HPDE6-E6E7 (cell line): ENCODE results near the gene WWOX.

Source experiments
- DNase-seq: peaks from one replicate; pipeline ENCODE4 v3.0.0; 2011; ENCODE audit warnings: missing footprints; ENCODE audit errors: extremely low spot score

WWOX gene

DNA sequence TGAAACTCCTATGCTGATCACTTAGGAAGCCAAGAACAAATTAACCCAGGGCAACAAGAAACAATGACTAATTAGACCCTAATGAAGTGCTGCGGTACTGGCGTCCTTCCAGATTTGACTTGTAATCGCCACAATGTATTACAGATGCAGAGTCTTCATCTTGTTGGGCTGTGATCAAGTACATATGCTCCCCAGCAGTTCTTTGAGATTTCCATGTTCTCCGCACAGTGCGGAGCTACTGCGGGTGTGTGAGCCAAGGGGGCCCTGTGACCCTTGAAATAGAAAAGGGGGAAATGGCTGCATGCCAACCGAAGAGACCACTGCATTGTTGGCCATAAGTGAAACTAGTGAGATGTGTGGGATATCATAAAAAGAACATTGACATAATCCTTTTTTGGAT, 1031.2 kb downstream of the WWOX start:
- DNase-seq: no peak

DNA sequence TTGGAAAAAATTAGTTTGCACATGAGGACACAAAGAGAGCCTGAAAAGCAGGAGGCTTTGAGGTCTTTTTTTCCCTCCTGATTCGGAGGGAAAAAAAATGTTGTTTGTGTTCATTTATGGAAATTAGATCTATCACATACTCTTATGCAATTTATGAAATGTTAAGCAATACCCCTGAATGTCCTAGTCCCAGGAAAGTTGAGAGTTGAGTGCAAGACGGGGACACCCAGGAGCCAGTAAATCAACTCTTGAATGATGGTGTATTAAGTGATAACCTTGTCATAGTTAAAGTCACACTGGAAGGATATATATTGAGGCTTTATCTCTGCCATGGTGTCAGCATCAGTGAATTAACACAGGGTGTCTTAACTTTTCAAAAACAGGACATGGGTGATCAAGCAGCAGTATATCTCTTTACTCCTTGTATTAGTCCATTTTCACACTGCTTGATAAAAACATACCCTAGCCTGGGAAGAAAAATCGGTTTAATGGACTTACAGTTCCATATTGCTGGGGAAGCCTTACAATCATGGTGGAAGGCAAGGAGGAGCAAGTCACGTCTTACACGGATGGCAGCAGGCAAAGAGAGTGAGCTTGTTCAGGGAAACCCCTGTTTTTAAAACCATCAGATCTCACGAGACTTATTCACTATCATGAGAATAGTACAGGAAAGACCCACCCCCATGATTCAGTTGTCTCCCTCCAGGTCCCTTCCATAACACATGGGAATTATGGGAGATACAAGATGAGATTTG, 1032.0 kb downstream of the WWOX start:
- DNase-seq: no peak

DNA sequence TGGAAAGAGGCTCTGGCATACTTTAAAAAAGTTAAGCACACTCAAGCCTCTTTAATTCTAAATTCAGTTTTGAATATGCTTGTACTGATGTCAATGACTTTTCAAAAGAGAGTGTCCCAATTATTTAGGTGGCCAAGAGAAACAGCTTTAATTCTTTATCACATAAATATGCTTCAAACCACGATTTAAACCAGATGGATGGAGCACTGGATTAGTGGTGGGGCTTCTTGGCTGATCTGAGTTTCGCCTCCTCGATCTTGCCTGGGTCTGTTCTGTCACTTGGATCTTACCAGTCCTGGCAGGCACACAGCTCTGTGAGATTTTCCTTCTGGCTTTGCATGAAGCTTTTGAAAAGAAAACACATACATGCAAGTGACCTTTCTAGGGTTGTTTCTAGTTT, 1033.2 kb downstream of the WWOX start:
- no peak for DNase-seq

DNA sequence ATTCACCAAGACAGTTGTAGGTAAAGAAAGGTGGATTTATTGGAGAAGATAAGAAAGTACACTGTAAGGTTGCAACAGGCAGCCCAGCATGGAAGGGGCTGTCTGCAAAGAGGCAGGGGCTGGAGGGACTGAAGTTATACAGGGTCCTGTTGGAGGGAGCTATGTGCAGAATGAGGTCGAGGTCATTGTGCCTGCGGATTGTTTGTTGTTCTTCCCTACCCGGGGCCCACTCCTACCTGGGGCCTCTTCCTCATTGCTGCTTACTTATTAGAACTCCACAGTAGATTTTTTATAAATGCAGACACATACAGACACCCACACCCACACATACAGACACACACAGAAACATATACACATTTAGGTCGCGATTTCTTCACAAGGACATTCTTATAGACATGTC, 1034.8 kb downstream of the WWOX start:
- no peak for DNase-seq

DNA sequence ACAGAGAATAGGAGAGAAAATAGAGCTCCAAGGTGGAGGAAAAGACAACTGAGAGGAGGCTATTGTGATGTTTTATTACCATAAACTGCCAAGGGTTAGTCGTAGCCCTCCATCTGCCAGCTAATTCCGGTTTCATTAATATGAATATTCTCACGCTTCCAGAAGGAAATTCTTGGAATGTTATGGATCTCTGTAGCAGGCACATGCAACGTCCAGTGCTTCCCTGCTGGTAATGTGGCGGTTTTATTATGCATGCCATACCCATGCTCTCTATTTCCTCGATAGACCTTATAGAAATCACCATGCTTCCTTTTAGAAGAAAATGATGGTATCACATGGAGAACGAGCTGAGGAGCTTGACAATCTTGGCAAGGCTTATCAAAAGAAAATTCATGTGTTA, 1037.5 kb downstream of the WWOX start:
- no peak for DNase-seq

DNA sequence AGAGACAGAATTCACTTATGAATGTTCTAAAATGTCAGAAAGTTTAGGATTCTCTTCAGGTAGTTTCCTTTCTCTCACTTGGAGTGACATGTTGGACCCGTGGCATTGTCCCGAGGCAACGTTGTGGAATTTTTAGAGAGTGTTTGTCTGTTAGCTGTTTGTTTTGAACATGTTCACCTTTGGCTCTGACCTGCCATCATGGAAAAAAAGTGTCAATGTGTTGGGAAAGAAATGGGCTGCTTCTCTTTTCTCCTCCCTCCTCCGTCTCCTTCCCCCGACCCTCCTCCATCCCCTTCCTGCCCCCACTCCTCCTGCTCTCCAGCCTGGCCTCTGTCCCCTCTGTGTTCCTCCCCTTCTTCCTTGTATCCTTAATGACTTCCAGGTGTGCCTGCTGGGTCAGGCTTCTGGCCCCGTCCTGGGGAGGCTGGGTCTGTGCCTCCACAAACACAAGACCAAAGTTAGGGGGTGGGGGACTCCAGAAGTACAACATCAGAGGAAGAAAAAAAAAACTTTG, 1038.0 kb downstream of the WWOX start:
- no peak for DNase-seq

DNA sequence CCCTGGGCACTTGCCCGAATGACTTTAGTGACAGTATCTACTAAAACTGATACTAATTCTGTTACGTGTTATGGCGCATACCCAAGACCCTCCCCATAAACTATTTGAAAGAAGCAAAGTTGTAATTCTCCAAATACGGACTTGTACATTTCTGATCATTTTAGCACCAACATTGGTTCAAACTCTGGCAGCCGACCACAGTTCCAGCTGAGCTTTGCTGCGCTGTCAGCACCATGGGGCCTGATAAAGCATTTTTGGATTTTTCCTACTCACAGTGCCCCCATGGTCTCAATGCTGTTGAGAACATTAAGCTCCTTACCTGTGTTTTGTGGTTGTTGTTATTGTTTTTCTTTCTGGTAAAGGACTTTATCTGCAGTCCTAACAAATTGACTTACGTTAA, 1040.3 kb downstream of the WWOX start:
- no peak for DNase-seq

DNA sequence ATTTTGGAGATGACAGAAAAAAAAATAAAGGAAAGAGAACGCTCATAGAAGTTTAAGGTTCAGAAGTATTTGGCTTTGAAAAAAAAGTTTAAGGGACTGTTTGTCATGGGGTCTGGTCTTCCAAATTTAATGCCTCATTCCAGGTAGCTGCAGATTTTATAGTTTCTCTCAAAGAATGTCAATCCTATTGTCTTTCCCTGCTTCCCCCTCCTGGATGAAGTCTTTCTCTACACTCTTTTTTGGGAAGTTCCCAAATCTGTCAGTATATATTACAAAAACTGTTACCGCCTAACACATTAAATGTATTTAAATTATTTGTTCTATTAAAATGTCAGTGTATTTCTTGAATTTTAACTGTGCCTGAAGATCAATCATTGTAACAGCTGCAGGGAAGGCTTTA, 1043.6 kb downstream of the WWOX start:
- no peak for DNase-seq

DNA sequence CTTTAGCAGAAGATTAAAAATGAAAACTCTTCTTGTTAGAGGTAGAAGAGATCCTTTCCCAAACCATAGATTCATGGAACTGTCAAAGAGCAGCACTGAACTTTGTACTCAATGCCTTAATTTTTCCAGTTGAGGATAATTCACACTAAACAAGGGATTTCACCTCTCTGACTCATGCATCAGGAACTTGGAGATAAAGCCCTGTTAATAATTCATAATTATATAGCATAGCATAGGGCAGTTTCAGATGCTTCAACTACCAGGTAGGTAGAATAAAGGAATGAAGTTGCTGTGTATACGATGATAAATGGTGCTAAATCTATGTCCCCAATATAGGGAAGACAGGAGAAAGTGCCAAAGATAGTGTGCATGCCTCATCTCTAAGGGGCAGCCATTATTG, 1050.7 kb downstream of the WWOX start:
- no peak for DNase-seq

DNA sequence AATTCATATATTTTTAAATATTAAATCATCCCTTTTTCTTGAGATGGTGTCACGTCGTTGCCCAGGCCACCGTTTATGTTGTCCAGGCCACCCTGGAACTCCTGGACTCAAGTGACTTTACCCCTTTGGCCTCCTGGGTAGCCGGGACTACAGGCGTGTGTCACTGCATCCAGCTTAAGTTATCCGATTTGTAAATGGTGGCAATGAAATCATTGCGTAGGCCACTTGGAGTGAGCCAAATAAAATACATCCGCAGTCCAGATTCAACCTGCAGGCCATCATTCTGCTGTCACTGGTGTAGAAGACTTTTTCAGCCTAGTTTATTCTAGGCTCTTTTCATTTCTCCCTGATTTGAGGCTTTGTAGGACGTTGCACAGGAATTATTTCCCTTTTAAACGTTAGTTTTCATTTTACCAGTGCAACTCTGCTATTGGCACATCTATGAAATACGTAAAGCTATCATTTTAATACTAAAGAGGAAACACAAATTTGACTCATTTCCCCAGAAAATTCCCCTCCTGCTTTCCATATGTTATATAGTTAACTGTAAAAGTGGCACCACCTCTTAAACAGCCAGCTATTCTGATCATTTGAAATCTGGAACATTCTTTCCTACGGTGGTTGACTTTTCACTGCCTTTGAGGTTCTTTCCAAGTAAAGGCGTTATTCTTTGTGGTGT, 1051.3 kb downstream of the WWOX start:
- no peak for DNase-seq

DNA sequence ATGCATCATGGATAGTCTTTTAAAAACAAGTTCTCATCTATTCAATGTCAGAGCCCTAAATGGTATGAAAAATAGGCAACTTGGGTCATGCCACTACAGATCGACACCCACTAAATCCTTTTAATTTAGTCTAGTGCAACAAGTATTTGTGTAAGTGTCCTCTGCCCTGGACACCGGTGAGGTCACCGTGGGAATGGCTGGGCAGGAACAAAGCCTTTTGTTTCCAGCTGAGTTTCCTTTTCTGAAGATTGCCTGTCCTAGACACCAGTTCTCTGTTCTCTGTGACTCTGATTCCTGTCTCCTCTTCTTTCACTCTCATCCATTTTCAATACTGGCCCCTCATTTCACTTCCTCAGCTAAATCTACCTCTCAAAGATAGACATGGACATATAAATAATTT, 1054.6 kb downstream of the WWOX start:
- DNase-seq: no peak

DNA sequence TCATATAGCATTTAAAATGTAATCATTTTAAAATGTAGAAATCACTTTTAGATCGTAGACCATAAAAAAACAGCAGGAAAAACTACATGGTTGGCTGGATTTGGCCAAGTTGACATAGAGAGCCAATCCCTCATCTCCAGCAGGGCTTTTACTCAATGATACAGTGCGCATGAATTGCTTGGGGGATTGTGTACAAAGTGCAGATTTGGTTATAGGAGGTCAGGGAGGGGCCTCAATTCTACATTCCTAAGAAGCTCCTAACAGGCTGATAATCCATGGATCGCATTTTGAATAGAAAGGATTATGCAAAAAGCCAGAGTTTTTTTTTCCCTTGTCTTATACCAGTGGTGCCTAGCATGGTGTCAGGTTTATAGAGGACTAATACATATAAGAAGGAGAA, 1056.0 kb downstream of the WWOX start:
- DNase-seq: no peak

DNA sequence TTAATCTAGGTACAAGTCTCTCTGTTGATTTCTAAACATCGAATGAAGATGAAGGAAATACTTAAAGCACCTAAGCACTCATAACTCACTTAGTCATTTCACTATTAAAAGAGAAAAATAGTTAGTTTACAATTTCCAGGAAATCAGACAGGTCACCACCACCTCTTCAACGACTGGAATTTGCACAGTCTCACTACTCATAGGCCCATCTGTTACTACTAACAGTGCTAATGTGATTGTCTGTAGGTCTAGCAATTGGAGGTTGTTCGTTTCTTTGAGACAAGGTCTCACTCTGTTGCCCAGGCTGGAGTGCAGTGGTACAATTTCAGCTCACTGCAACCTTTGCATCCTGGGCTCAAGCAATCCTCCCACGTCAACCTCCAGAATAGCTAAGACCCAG, 1056.5 kb downstream of the WWOX start:
- no peak for DNase-seq

DNA sequence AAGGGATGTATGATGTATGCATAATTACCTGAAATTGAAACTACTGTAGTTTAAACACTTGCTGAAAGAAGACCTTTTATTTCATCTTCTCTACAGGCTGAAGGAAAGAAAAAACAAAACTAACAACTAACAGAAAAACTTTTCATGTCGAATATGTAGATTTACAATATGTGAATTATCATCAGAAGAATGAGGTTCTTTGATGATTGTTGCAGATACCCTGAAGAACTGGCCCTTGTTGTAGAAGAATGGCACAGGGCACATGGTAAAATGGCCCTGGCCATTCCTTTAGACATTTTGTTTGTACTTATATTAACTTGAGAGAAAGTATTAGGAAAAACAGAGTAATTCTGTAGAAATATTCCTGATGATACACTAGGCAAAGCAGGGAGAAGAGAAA, 1057.3 kb downstream of the WWOX start:
- DNase-seq: no peak

DNA sequence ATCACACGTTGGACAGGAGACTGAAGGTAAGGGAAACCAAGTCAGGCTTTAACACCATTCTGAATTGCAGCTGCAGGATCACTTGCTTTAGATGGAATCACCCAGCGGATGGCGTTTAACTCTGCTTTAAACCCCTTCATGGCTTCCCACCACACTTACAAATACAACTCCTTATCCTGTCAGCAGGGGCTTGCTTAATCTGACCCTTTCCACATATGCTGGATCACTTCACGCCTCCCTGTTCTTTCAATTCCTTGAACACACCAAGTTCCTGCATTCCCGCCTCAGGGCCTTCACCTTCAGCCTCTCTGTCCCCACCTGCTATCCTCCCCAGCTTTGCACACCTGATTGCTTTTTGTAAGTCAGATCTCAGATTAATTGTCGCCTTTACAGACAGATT, 1058.9 kb downstream of the WWOX start:
- DNase-seq: no peak

DNA sequence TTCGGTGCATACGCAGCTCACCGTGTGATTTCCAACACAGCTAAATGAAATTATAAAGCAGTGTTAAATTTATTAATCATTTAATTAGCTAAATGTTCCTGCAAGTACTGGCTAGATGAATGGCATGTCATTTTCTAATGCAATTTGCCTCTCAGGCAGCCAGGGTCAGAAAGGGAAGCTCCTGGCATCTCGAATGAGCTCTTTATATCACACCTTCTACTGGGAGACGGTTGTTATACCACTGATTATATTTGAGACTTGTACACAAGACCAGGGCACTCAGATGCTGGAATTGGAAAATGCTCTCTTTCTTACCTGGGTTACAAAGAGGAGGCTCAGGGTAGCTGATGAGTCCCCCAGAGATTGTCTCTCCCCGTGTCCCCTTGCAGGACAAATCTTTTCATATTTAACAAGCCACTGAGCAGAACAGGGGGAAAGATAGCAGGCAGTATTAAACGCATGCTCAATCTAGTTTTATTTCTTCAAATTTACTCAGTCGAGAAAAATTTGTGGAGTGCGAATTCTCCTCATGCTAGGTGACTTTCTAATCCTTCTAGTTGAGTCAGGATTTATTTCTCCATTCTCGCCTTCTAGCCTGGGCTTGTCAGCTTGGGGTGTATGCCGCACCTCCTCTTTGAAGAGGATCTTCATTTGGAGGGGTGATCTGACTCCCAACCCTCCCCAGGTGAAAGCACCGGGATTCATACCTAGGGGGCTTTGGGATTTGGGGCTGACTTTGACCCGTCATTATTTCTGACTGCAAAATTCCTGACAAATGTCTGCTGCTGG, 1060.0 kb downstream of the WWOX start:
- DNase-seq: no peak

DNA sequence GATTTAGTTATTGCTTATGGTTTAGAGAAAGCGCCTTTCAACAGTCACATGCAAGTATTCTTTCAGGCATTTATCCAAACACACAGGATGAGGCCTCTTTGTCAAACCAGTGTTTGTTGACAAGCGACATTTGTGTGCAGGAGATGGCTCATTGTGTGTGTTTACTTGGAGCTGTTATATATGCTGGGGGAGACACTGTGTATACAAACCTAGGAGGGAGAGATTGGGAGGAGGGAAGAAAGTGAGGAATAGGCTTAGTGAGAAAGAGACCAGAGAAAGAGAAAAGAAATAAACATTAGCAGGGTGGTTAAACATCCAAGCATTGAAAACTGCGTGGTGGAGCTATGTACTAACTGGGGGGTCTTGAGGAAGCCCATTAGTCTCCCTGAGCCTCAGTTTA, 1063.5 kb downstream of the WWOX start:
- no peak for DNase-seq

DNA sequence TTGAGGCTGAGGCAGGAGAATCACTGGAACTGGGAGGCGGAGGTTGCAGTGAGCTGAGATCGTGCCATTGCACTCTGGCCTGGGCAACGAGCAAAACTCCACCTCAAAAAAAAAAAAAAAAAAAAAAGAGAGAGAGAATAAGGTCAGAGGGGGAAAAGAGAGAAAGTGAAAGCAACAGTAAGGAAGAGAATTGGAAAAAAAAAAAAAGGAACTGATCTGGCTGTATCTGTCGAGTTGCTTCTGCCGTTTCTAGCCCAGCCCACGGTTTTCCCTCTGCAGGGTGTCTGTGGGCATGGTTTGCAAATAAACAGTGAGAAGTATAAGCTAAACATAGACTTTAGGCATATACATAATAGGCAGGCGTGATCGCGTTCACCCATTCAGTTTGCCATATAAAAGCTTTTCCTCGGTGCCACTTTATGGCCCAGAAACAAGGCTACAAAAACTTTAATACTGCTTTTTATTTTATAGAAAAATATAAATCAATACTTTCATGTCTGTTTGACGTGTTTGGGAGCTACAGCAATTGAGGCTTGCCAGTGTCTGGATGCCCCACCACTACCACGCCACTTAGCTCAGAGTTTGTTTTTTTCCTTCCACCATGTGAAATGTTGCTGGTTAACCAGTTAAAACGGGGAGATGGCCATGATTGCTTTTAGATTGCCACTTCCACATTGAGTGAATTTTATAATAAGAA, 1064.4 kb downstream of the WWOX start:
- no peak for DNase-seq

DNA sequence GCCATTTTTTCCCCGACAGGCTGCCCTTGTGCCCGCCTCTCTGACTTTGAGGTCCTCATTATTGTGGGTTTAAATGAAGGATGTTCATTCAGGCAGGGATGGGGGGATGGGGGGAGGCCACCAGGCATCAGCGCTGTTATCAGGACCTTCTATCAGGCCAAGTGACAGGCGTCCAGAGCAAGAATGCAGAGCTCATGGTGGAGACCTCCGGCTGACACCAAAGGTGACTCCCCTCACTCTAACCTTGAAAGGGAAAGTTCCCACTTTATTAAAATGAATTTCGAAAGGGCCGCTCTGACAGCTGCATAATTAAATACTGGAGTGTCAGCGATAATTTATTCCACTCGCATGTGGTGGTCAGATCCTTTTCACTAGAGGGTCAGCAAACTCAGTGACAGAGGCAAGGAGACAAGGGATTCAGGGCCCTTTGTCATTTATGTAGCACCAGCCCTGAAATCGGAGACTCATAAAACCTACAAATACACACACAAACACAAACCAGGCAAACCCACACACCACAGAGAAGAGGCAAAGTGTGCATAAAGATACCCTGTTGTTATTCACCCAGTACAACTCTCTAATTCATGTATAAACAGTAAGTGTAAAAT, 1065.0 kb downstream of the WWOX start:
- no peak for DNase-seq

DNA sequence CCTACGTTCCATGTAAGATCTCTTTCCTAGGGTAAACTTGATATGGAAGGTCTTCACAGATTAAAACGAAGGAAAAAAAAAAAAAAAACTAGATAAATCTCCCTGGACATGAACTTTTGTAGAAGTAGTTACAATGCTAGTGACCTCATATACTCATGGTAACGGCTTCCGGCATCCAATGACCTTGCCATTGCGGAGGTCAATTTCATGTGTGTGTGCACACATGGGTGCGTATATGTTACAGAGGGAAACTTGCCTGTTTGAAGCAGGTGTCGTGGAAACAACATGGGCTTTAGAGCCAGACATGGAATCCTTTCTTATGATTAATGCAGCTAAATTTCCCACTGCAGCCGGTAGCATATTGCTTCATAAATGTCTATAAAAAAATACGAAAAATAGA, 1065.6 kb downstream of the WWOX start:
- DNase-seq: no peak

DNA sequence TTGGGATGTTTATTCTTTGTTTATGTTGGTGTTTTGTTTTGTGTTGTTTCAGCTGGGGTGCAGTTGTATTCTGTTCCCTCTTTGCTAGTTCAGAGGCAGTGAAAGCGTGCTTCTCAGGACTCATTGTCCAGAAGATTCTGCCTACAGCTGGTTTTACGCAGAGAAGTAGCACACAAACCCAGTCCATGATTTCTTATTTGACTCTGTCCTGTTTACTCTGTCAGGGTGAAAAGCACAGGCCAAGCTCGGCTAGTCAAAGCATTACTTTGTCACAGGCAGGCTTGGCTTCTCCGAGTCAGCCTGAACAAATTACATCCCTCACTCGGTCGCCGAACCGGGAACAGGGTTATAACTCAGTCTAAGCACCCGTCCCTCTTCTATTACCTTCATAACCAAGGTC, 1066.1 kb downstream of the WWOX start:
- no peak for DNase-seq

DNA sequence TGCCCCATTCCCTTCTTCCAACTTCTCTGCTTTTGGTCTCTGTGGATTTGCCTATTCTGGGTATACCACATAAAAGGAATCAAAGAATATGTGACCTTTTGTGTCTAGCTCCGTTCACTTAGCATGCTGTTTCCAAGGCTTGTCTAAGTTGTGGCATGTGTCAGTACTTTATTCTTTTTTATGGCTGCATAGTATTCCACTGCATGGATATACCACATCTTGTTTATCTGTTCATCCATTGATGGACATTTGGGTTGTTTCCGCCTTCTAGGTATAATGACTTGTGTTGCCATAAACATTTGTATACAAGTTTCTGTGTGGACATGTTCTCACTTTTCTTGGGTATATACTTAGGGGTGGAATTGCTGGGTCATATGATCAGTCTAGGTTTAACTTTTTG, 1068.4 kb downstream of the WWOX start:
- no peak for DNase-seq
